ENCODE data around the gene MAPK9. TPM values are rescaled to one million over a fixed set of nuclear protein-coding genes. Genes with fewer than 3 reads are reported as not detected.

The MAPK9 gene
- total RNA-seq, 1 experiment from 2014 or later: 54.0 TPM

- no peaks in the 10 kb centered on the region for H3K27me3 ChIP-seq (ENCODE audit: insufficient read depth, low read depth)
- POLR2A ChIA-PET (ENCODE audit: unreplicated experiment): no interaction called here
- H3K9me2 ChIP-seq (ENCODE audit: insufficient read depth): no peaks in the 10 kb centered on the region
- intact Hi-C loops (cut with micrococcal nuclease; ENCODE audit: unreplicated experiment): no loop called here
- no peak for TF ChIP-seq CTCF (conservative IDR thresholded peaks at IDR 0.05)
- DNase-seq: no peak
- H3K4me1 ChIP-seq (replicated peaks; ENCODE audit: insufficient read depth): no peaks in the 10 kb centered on the region
- no peaks in the 10 kb centered on the region for H3F3A ChIP-seq (ENCODE audit: insufficient read depth, low read depth)
- H4K20me1 ChIP-seq (ENCODE audit: insufficient read depth): no peaks in the 10 kb centered on the region
- H3K36me3 ChIP-seq (ENCODE audit: low read depth): peaks cover 36% of the 10 kb centered on the region
- H3K79me2 ChIP-seq (ENCODE audit: low read depth): peaks cover 13% of the 10 kb centered on the region; the same call in 1 of the 2 replicates
- BruUV-seq (replicated peaks): no TSS peak
- no peak overlapping the region for H3K27ac ChIP-seq
- H3K4me3 ChIP-seq: no peak overlapping the region
- CTCF ChIA-PET: no interaction called here
- H3K4me2 ChIP-seq: no peak overlapping the region
- no peaks in the 10 kb centered on the region; the same call in 1 of the 2 replicates for H3K9me3 ChIP-seq (ENCODE audit: insufficient read depth, low read depth)
- H2AFZ ChIP-seq: no peak overlapping the region
These were observed 9.6 kb downstream of the MAPK9 start for GRCh38 chr5:180282281-180282680.

GRCh38 chr5:180281706-180282105 lies 10.2 kb downstream of the MAPK9 start:
- ChIA-PET POLR2A (ENCODE audit: unreplicated experiment) (no interaction called here), CTCF (no interaction called here)
- intact Hi-C loops (cut with micrococcal nuclease; ENCODE audit: unreplicated experiment): no loop called here
- H3K9me2 ChIP-seq (ENCODE audit: insufficient read depth): no peaks in the 10 kb centered on the region
- peaks cover 8% of the 10 kb centered on the region; the same call in 1 of the 2 replicates for H3K79me2 ChIP-seq (ENCODE audit: low read depth)
- no peaks in the 10 kb centered on the region for H3K4me1 ChIP-seq (replicated peaks; ENCODE audit: insufficient read depth)
- H2AFZ ChIP-seq: no peak overlapping the region
- H3K27me3 ChIP-seq (ENCODE audit: insufficient read depth, low read depth): no peaks in the 10 kb centered on the region
- no peak overlapping the region for H3K4me2 ChIP-seq
- H3K27ac ChIP-seq: no peak overlapping the region
- no peak for DNase-seq
- no peaks in the 10 kb centered on the region for H3F3A ChIP-seq (ENCODE audit: insufficient read depth, low read depth)
- no peak overlapping the region for H3K4me3 ChIP-seq
- no TSS peak for BruUV-seq (replicated peaks)
- TF ChIP-seq CTCF (conservative IDR thresholded peaks at IDR 0.05): no peak
- TF ChIP-seq EZH2 (IDR thresholded peaks at IDR 0.05; ENCODE audit: low read depth): no peak
- no peaks in the 10 kb centered on the region for H4K20me1 ChIP-seq (ENCODE audit: insufficient read depth)
- no peaks in the 10 kb centered on the region; the same call in 1 of the 2 replicates for H3K9me3 ChIP-seq (ENCODE audit: insufficient read depth, low read depth)
- H3K36me3 ChIP-seq (ENCODE audit: low read depth): peaks cover 41% of the 10 kb centered on the region

- H2AFZ ChIP-seq: no peak overlapping the region
- no peaks in the 10 kb centered on the region for H3F3A ChIP-seq (ENCODE audit: insufficient read depth, low read depth)
- no peak for DNase-seq
- POLR2A ChIA-PET (ENCODE audit: unreplicated experiment): no interaction called here
- peaks cover 42% of the 10 kb centered on the region for H3K9me3 ChIP-seq (ENCODE audit: insufficient read depth, low read depth)
- BruUV-seq (replicated peaks): no TSS peak
- H3K27me3 ChIP-seq (ENCODE audit: insufficient read depth, low read depth): no peaks in the 10 kb centered on the region
- no peaks in the 10 kb centered on the region for H3K4me1 ChIP-seq (replicated peaks; ENCODE audit: insufficient read depth)
- H4K20me1 ChIP-seq (ENCODE audit: insufficient read depth): no peaks in the 10 kb centered on the region
- H3K27ac ChIP-seq: no peak overlapping the region
- CTCF ChIA-PET: no interaction called here
- no peaks in the 10 kb centered on the region for H3K79me2 ChIP-seq (ENCODE audit: low read depth)
- H3K9me2 ChIP-seq (ENCODE audit: insufficient read depth): no peaks in the 10 kb centered on the region
- H3K4me3 ChIP-seq: no peak overlapping the region
- H3K36me3 ChIP-seq (ENCODE audit: low read depth): peaks cover 42% of the 10 kb centered on the region
- TF ChIP-seq EZH2 (IDR thresholded peaks at IDR 0.05; ENCODE audit: low read depth) (no peak), CTCF (conservative IDR thresholded peaks at IDR 0.05) (no peak)
- no peak overlapping the region for H3K4me2 ChIP-seq
- intact Hi-C loops (cut with micrococcal nuclease; ENCODE audit: unreplicated experiment): no loop called here
These were observed 17.2 kb downstream of the MAPK9 start for GRCh38 chr5:180274695-180275094.
